ENCODE data around the gene FRRS1.

DNA sequence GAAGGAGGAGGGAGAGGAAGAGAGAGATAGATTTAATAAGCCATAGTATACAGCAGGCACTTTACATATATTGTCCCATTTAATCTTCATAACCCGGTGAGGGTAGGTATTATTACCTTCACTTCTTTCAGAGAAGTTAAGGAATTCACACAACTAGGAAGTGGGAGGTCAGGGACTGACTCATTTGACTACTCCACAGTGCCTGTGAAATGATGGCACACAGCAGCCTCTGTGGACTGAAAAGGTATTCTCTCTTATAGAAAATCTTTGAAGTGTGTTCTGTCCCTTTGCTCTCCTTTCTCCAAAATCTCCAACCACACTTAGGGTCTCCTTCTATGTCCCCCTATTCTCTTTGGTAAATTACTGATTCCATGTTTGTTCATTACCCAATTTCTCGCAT, 96.6 kb downstream of the FRRS1 start:
- no peak for TF ChIP-seq ZNF292 (tag by site-specific recombination; IDR thresholded peaks at IDR 0.05; ENCODE audit: borderline replicate concordance, low read depth)
- TF ChIP-seq, protein P1, sequence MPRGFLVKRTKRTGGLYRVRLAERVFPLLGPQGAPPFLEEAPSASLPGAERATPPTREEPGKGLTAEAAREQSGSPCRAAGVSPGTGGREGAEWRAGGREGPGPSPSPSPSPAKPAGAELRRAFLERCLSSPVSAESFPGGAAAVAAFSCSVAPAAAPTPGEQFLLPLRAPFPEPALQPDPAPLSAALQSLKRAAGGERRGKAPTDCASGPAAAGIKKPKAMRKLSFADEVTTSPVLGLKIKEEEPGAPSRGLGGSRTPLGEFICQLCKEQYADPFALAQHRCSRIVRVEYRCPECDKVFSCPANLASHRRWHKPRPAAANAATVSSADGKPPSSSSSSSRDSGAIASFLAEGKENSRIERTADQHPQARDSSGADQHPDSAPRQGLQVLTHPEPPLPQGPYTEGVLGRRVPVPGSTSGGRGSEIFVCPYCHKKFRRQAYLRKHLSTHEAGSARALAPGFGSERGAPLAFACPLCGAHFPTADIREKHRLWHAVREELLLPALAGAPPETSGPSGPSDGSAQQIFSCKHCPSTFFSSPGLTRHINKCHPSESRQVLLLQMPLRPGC (tag by site-specific recombination; IDR thresholded peaks at IDR 0.05): no peak
- TF ChIP-seq ZNF501 (tag by site-specific recombination; IDR thresholded peaks at IDR 0.05): no peak
- TF ChIP-seq, protein P2, sequence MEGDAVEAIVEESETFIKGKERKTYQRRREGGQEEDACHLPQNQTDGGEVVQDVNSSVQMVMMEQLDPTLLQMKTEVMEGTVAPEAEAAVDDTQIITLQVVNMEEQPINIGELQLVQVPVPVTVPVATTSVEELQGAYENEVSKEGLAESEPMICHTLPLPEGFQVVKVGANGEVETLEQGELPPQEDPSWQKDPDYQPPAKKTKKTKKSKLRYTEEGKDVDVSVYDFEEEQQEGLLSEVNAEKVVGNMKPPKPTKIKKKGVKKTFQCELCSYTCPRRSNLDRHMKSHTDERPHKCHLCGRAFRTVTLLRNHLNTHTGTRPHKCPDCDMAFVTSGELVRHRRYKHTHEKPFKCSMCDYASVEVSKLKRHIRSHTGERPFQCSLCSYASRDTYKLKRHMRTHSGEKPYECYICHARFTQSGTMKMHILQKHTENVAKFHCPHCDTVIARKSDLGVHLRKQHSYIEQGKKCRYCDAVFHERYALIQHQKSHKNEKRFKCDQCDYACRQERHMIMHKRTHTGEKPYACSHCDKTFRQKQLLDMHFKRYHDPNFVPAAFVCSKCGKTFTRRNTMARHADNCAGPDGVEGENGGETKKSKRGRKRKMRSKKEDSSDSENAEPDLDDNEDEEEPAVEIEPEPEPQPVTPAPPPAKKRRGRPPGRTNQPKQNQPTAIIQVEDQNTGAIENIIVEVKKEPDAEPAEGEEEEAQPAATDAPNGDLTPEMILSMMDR (tag by site-specific recombination; IDR thresholded peaks at IDR 0.05): no peak
- TF ChIP-seq ZNF529 (tag by site-specific recombination; IDR thresholded peaks at IDR 0.05; ENCODE audit: insufficient replicate concordance): no peak
- no peak for TF ChIP-seq ZNF37A (tag by site-specific recombination; IDR thresholded peaks at IDR 0.05)
- TF ChIP-seq ZNF121 (tag by site-specific recombination; IDR thresholded peaks at IDR 0.05): no peak
- TF ChIP-seq ZNF530 (tag by site-specific recombination; IDR thresholded peaks at IDR 0.05; ENCODE audit: low read depth): no peak

Measured in HEK293 (cell line).